GM12891 (cell line): Measurements from ENCODE around the gene WDR91.

Experiments used
- DNase-seq: peaks from one replicate; pipeline ENCODE4 v3.0.0; 2011; ENCODE audit warnings: low spot score; ENCODE audit not compliant: insufficient read length
- FAIRE-seq: peaks from 2 replicates; lab custom pipeline; 2011; peaks lifted over from hg19 to GRCh38; lab: Jason Lieb, UNC
- PAX5 ChIP-seq: IDR thresholded peaks from 2 replicates; pipeline ENCODE4 v1.6.1; 2011; ENCODE audit warnings: low read length, moderate library complexity, mild to moderate bottlenecking; ENCODE audit not compliant: insufficient read depth, severe bottlenecking
- POLR2A ChIP-seq: IDR thresholded peaks from 2 replicates; pipeline ENCODE4 v1.6.1; 2011; ENCODE audit warnings: low read depth, low read length, control low read depth
- POLR2AphosphoS5 ChIP-seq: IDR thresholded peaks from 2 replicates; pipeline ENCODE4 v1.6.1; 2011; ENCODE audit warnings: low read depth, low read length, control low read depth
- POU2F2 ChIP-seq: IDR thresholded peaks from 2 replicates; pipeline ENCODE4 v1.6.1; 2011; ENCODE audit warnings: low read depth, mild to moderate bottlenecking, control low read depth, low read length, moderate library complexity
- SPI1 ChIP-seq: IDR thresholded peaks from 2 replicates; pipeline ENCODE4 v1.6.1; 2011; ENCODE audit warnings: low read depth, low read length, control low read depth
- TAF1 ChIP-seq: IDR thresholded peaks from 2 replicates; pipeline ENCODE4 v1.6.1; 2011; ENCODE audit warnings: low read depth, low read length, control low read depth

WDR91 gene

DNA sequence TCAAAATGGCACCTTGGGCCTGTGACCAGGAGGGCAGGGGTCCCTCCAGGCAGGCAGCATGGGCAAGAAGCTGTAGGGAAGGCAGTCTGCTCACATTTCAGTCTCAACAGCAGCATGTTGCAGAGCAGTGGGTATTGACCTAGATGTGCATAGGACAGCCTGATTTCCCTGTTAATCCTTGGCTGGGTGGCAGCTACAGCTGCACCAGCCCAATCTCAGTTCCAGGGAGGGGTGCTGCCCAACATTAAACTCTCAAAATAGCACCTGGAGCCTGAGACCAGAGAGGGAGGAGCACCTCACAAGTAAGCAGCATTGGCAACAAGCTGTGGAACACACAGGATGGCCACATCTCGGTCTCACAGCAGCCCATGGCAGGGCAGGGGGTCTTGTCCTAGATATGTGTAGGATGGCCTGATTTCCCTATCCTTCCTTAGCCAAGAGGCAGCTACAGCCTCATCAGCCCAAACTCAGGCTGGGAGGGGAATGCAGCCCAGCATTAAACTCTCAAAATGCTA, 53.1 kb downstream of the WDR91 start:
- DNase-seq = no peak
- TF ChIP-seq SPI1 (no peak), TAF1 (no peak), PAX5 (no peak), POLR2A (no peak), POU2F2 (no peak), POLR2AphosphoS5 (no peak)
- no peak for FAIRE-seq

DNA sequence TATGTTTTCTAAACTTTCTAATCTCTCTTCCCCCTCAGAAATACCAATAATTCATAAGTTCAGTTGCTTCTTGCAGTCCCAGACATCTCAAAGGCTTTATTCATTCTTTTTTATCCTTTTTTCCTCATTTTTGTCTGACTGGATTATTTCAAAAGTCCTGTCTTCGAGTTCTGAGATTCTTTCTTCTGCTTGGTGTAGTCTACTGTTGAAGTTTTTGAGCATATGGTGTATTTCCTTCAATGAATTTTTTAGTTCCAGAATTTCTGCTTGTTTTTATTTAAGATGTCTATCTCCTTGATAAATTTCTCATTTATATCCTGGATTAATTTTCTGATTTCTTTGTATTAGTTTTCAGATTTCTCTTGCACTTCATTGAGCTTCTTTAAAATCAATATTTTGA, 55.0 kb downstream of the WDR91 start:
- no peak for FAIRE-seq
- no peak for TF ChIP-seq POLR2AphosphoS5
- no peak for TF ChIP-seq PAX5
- no peak for TF ChIP-seq SPI1

DNA sequence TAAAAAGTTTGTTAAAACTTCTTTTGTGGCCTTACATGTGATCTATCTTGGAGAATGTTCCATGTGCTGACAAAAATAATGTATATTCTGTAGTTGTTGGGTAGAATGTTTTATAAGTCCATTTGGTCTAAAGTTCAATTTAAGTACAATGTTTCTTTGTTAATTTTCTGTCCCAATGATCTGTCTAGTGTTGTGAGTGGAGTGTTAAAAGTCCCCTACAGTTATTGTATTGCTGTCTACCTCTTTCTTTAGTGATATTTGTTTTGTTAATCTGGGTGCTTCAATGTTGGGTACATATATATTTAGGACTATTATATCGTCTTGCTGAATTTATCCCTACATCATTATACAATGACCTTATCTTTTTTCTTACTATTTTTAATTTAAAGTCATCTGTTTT, 56.6 kb downstream of the WDR91 start:
- DNase-seq (no peak), FAIRE-seq (no peak)
- TF ChIP-seq PAX5 = no peak
- no peak for TF ChIP-seq POLR2AphosphoS5
- no peak for TF ChIP-seq SPI1
- TF ChIP-seq POU2F2 = no peak
- no peak for TF ChIP-seq TAF1
- no peak for TF ChIP-seq POLR2A

More for the DNA sequence above, 55.0 kb downstream of the WDR91 start:
- no peak for DNase-seq

DNA sequence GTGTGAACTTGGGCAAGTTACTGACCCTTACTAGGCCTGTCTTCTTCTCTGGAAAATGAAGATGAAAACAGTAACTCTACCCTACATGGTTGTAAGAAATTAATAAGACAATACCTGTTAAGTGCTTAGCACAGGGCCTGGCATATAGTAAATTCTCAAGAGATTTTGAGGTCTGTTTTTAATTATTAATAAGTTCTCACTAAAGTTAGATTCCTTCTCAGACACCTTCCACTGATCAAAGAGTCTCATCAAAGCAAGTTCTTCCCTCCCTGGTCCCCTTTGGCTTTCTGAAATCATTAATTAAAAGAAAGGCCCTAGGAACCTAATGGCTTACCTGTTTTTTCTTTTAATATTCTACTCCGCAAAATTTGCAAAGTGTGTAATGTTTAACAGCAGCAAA, 58.9 kb downstream of the WDR91 start:
- no peak for DNase-seq
- TF ChIP-seq TAF1 = no peak
- TF ChIP-seq SPI1 = no peak
- no peak for TF ChIP-seq POLR2AphosphoS5
- no peak for TF ChIP-seq POLR2A
- TF ChIP-seq POU2F2 = no peak
- TF ChIP-seq PAX5 = no peak
- FAIRE-seq = no peak

DNA sequence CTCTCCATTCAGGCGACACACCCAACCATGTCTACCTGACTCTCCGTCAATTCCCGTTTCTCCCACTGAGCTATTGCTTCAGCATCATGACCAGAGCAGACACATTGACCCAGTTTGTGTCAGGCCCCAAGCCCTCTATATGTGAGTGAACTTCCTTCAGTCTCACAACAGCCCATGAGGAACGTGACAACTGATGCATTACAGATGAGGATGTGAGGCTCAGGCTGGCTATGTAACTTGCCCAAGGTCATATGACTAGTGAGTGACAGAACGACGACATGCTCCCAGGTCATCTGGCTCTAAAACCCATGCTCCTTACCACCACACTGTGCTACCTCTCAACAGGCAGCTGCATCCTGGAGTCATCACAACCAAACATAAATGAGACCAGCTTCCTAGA, 59.8 kb downstream of the WDR91 start:
- FAIRE-seq = peak; percentile 52
- TF ChIP-seq TAF1 (no peak), POU2F2 (no peak), POLR2A (no peak), SPI1 (no peak), POLR2AphosphoS5 (no peak), PAX5 (no peak)
- no peak for DNase-seq

DNA sequence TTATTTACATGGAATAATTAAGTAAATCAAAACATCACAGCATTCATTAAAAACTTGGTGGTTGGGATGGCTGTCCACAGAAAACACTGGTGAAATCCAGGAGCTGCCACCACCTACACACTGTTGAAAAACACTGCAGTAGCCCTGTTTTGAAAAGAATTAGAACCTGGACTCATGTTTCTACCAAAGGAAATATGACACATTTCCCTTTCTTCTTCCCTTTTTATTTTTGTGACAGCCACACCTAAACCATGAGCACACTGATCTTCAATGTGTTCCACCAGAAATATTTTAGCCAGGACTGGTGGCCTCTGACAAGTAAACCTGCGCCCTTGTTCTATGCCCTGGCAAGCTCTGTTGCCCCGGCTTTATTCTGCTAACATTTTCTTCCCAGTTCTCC, 60.2 kb downstream of the WDR91 start:
- DNase-seq (no peak), FAIRE-seq (no peak)
- TF ChIP-seq POU2F2 (no peak), PAX5 (no peak), POLR2AphosphoS5 (no peak), POLR2A (no peak), TAF1 (no peak), SPI1 (no peak)

DNA sequence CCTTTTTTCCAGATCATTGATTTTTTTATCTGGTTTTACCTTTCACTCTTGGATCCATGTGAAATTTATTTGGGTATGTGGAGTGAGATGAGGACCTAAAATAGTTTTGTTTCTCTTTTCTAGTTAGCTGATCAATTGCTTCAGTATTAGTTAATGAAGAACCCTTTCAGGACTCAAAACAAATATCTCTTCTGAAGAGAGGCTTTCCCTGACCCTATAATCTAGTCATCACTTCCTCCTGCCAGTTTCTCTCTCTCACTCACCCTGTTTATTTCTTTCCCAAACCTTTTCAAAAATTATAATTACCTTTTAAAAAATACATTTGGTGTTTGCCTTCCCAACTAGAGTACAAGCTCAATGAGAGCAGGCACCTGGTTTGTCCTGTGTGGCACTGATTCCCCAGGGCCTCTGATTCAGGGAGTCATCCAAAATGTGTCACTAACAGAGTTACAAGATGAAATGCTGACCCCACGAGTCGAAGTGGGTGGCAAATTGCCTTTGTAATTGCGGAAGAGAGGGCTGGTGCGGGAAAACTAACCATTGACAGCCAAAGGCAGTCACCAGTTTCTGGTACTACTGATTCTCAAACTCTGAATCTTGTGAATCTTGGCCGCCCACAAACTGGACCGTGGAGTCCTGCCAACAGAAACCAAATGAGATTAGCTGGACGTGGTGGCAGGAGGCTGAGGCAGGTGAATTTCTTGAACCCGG, 61.1 kb downstream of the WDR91 start:
- no peak for TF ChIP-seq PAX5
- peak; percentile 52; the same call in 1 of the 2 replicates for TF ChIP-seq SPI1
- no peak for DNase-seq
- no peak for FAIRE-seq

DNA sequence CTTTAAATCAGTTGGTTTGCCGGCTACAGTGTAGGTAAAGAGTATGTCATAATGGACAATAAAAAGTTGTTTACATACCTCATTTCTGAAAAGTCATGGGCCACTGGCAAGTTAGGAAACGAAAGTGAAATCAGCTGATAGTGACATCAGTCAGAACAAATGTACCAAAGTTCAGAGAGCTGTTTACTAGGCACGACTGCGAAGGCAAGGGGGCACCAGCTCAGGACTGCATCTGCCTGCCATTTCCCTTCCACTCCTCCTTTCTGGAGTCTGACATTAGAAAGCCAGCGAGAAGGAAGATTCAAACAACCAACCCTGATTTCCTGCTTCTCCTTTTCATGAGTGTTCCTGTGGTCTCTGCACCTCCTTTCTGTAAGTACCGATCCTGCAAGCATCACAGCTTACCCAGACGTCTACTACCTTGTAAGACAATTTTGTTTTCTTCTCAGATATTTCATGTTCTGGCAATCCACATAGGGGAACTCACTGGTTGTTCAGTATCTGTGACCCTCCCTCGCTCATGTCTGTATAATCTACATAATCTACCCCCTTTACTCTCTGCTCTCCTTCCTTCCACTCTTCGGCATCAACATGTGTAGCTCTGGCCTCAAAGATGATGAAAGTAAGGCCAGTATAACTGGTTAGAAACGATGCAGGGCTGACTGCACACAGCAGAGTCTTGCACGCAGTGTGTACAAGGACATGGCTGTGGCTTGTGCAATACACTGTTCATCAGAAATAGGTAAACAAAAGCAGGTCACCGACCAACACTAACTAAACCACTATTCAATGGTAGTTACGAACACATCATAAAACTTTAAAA, 63.2 kb downstream of the WDR91 start, which contains the start of gene TMEM140:
TSS of gene TMEM140 (plus strand) at position 174 of the 823 bp plus-strand sequence. CDS start 16,370 bp downstream, outside the sequence.
- TF ChIP-seq PAX5 = no peak
- TF ChIP-seq POLR2AphosphoS5 = no peak
- TF ChIP-seq SPI1 = peak; percentile 53
- TF ChIP-seq POU2F2 = 0 out of 2 replicates have a peak, but pooled peaks have one; percentile 18
- TF ChIP-seq TAF1 = peak; percentile 83
- peak; percentile 43; the same call in 1 of the 2 replicates for TF ChIP-seq POLR2A
- DNase-seq (no peak), FAIRE-seq (peak; percentile 94)

DNA sequence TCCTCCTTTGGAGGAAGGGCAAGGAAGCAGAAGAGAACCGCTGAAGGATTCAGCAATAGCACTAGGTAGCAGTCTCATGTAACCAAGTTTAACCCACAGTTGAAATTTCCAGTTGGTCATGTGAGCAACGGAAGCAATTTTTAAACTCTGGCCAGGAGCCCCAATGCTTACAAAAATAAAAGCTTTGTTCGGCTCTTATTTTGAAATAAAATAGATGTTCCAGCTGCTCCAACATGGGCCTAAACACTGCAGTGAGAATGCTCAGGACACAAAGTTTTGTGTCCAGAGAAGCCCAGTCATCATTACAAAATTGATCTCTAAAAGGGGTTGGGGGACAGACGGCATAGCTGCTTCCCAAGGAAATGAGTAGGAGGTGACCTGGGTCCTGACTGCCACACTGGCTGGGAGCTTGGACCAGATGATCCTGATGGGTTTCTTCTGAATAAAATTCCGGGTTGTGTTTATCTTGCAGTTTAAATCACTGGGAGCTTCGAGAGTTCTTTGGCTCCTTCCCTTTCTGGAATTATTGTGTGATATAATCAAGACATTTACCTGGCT, 63.9 kb downstream of the WDR91 start:
- no peak for TF ChIP-seq POLR2A
- no peak for TF ChIP-seq POU2F2
- TF ChIP-seq SPI1 = no peak
- no peak for TF ChIP-seq PAX5
- no peak for TF ChIP-seq POLR2AphosphoS5
- TF ChIP-seq TAF1 = no peak
- DNase-seq (no peak), FAIRE-seq (no peak)
